GM18520 (cell line): ENCODE data around the gene RPH3AL.
"Not testable (repeated sequence)": the region's sequence is repeated elsewhere in the genome, so short reads cannot be mapped to it uniquely, and the experiment has no call there.

Experiments
- ATAC-seq: cut with Tn5 transposase; IDR thresholded peaks from one replicate; pipeline ENCODE4 v1.9.1; 2021; ENCODE audit not compliant: unreplicated experiment

The RPH3AL gene

DNA sequence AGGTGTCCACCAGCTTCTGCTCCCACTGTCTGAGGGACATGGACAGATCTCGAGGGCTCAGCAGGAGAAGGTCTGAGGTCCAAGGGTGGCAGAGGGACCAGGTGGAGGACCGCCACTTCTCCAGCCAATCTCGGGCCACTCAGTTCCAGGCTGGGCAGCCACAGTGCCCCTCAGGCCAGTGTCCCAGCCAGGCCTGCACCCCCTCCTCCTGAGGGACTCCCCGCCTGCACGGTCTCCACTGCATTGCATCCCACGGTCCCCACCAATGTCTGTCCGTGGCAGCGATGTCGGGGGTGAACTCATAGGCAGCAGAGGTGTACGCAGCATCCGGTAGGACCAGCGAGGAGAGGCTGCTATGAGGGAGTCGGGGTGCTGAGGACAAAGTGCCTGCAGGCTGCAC is 107.0 kb downstream of the RPH3AL start:
- ATAC-seq = no peak

DNA sequence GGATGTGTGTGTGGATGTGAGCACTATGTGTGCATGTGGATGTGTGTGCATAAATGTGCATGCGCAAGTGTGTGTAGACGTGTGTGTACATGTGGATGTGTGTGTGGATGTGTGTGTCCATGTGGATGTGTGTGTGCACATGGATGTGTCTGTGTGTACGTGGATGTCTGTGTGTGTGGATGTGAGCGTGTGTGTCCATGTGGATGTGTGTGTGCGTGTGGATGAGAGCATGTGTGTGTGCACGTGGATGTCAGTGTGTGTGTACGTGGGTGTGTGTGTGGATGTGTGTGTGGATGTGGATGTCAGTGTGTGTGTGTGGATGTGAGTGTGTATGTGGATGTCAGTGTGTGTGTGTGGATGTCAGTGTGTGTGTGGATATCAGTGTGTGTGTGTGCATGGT is 107.6 kb downstream of the RPH3AL start:
- no peak for ATAC-seq

DNA sequence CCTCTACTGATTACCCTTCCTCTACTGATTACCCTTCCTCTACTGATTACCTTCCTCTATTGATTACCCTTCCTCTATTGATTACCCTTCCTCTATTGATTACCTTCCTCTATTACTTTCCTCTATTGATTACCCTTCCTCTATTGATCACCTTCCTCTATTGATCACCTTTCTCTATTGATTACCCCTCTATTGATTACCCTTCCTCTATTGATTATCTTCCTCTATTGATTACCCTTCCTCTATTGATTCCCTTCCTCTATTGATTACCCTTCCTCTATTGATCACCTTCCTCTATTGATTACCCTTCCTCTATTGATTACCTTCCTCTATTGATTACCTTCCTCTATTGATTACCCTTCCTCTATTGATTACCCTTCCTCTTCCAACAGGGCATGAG is 108.7 kb downstream of the RPH3AL start:
- not testable (repeated sequence) for ATAC-seq

DNA sequence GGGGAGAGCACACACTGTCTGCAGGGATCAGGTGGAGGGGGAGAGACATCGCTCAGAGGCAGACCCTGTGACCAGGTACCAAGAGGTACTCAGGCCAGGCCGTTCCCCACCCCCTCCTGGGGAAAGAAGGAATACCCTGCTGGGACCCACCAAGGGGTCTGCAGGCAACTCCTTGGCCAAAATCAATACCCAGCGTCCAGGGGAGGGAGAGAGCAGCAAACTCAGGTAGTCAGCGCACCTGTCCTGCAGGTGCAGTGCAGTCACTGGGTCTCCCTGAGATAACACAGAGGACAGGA is 113.7 kb downstream of the RPH3AL start:
- no peak for ATAC-seq

DNA sequence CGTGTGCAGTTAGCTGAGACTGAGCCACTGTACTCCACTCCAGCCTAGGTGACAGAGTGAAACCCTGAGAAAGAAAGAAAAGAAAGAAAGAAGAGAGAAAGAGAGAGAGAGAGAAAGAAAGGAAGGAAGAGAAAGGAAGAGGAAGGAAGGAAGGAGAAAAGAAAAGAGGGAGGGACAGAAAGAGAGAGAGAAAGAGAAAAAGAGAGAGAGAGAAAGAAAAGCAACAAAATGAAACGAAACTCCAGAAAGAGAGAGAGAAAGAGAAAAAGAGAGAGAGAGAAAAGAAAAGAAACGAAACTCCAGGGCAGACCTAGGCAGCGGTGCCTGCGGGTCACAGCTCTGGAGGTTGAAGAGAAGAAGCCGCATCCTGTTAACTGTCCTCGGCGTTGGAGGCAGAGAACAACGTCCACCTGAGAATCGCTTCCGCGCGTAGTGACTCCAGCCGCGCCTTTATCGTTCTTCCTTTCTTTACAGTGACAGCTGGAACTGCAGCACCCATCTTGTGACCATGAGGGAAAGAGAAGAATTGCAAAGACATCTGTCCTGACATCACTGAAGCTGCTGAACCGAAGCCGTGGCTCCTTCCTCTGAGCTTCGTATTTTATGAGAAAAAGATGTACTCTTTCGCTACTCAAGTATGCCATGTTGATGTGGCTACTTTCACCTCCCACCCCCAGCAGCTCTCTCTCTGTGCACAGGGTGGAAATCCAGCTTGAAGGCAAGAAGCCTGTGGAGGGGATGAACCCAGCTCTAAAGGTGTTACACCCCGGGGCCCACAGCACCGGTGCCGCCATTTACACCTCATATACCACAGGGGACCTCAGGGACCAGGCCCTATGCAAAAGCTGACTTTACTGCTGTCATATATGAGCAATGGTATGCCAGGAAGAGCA is 114.3 kb downstream of the RPH3AL start:
- ATAC-seq = no peak

DNA sequence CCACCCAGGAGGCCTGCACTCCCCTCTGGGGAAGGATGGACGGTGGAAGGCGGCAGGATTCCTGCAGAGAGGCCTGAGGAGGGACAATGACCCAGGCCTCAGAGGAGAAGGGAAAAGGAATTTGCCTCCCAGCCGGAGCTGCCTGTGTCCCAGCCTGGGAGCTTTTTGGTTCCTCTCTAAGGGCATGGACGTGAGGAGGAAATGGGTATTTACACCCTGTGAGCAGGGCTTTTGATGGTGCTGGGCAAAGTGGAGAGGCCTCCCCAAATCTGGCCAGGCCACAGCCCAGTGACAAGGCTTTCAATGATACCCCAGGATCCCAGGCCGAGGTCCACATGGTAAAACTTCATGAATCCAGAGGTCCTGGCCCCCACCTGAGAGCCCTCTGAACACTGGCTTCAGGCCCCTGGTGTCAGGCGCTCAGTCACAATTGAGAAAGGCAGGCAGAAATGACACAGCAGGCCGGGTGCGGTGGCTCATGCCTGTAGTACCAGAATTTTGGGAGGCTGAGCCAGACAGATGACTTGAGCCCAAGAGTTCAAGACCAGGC is 115.1 kb downstream of the RPH3AL start:
- no peak for ATAC-seq

DNA sequence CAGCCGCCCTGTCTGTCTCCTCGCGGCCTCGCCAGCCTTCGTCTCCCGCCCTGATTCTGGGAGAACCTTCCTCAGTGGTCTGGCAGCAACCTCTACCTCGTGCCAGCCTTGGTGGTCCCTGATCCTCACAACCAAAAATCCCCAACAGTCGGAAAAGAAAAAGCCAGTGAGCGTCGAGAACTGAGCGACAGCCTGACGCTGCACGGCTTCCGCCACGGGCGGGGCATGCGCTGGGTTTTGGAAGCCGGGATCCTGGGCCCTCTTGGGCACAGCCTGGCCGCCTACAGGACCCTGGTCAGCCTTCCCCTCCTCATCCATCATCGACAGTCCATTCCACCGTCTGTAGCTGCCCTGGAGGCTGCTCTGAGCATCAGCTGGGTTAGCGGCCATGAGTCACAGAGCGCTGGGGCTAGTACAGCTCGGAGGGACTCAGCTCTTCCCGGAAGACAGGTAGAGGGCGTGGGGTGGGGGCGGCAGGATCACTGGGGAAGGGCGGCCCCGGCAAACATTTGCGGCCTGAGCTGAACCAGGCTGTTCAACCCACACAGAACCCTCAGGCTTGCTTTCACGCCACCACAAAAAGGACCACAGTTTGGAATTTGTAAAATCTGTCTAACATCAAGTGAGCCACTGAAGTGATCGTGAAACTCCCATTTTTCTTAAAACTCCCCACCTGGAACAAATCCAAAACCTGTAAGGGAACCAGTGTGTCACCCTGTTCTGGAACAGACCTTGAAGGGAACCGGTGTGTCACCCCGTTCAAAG is 115.8 kb downstream of the RPH3AL start:
- ATAC-seq = no peak

DNA sequence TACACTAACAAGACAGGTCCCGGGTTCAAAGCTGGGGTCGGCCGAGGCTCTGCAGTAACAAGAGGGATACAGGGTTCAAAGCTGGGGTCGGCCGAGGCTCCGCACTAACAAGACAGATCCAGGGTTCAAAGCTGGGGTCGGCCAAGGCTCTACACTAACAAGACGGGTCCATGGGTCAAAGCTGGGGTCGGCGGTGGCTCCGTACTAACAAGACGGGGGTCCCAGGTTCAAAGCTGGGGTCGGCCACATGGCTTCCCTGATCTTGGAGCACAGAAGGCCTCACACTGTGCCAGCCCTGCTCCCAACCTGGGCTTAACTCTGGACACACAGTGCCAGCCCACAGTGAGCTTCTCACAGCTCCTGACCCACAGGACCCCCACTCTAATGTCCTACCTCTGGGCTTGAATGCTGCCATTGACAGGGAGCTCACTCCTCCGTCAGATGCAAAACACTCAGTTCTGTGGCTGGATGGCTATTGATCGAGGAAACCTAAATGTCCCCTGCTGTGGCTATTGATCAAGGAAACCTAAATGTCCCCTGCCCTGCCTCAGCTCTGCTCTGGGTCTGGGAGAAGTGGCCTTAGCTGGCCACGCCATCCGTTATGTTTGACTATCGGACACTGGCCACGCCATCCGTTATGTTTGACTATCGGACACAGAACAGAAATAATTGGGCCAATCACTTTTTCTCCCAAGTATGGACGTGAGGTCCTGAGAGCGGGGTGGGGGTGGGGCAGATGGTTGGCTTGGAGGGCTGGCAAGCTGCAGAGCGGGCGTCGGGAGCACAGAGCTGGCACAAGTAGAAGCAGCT is 116.6 kb downstream of the RPH3AL start:
- ATAC-seq = no peak

DNA sequence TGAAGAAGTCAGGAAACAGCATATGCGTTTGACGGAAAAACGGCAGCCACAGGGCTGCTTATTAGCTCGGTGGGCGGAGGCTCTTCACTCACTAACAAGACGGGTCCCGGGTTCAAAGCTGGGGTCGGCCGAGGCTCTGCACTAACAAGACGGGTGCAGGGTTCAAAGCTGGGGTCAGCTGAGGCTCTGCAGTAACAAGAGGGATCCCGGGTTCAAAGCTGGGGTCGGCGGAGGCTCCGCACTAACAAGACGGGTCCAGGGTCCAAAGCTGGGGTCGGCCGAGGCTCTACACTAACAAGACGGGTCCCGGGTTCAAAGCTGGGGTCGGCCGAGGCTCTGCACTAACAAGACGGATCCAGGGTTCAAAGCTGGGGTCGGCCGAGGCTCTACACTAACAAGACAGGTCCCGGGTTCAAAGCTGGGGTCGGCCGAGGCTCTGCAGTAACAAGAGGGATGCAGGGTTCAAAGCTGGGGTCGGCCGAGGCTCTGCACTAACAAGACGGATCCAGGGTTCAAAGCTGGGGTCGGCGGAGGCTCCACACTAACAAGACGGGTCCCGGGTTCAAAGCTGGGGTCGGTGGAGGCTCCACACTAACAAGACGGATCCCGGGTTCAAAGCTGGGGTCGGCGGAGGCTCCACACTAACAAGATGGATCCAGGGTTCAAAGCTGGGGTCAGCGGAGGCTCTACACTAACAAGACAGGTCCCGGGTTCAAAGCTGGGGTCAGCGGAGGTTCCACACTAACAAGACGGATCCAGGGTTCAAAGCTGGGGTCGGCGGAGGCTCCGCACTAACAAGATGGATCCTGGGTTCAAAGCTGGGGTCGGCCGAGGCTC is 117.4 kb downstream of the RPH3AL start:
- not testable (repeated sequence) for ATAC-seq

DNA sequence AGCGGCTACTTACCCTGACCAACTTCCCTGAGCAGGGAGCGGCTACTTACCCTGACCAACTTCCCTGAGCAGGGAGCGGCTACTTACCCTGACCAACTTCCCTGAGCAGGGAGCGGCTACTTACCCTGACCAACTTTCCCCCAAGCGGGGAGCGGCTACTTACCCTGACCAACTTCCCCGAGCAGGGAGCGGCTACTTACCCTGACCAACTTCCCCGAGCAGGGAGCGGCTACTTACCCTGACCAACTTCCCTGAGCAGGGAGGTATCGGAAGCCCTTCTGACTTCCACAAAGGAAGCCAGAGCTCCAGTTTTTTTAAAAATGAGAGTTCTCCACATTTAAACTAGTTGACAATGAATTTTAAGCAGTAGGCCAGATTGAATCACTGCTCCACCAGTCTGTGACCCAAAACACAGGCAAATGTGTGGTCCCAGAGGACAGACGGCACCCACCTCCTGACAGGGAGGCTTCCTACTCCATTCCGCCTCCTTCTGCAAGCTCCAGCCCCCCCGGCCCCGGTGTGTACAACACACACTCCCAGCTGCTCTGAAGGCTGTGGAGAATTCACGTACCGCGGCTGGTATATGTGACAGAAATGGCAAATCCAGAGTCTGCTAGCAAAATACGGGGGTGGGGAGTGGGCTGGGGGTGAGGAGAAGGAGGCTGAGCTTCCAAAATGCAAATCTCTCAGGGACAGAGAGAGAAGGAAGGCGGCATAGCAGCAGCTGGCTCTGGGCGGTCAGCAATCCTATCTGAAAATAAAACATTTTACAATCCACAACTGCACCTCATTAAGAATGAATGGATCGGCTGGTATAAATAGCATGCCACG is 118.2 kb downstream of the RPH3AL start:
- ATAC-seq = not testable (repeated sequence)

DNA sequence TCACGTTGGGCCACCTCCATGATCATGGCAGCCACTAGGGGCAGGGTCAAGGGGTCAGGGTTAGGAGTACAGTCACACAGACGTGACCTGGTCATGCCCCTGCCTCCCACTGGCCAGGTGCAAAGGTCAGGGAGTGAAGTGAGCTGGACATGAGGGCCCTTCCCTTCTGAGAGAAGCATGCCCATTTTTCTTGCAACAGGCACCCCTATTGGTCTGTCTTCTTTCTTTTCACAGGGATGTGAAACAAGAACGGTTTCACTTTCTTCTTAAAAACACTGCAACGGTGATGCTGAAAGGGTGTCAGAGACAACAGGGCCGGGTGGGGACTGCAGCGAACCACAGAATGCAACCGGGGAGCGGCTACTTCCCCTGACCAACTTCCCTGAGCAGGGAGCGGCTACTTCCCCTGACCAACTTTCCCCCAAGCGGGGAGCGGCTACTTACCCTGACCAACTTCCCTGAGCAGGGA is 119.1 kb downstream of the RPH3AL start:
- no peak for ATAC-seq

DNA sequence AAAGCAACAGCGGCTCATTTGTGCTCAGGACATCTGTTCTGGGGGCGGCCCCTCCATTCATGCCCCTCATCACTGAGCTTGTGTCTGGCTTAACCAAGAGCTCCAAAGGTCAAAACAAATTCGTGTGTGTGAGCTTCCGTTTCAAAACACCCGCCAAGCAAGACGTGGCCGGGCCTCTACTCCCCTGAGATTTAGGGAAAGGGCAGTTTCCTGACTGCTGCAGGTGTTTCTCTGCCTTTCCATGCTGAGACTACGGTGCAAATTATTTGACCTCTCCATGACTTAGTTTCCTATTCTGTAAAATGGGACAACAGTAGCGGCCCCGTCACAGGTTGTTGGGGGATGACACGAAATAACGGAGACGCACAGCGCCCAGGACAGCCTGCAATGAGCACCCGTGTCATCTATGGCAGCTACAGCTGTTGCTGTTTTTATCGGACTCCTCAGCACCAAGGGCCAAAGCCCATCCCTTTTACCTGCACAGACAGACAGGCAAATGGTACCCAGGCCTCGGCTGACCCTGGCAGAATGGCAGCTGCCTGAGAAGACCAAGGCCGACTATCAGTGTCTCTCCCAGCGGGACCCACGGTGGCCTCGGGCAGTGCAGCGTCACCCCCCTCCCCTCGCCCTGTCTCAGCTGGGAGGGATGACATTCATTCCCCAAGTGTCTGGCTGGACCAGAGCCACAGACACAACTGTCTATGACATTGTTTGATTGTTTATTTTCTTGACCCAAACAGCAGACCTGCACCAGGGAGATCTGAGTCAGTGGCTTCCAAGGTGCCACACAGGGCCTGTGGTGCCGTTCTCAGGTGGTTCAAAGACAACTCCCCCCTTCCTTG is 120.4 kb downstream of the RPH3AL start:
- no peak for ATAC-seq

DNA sequence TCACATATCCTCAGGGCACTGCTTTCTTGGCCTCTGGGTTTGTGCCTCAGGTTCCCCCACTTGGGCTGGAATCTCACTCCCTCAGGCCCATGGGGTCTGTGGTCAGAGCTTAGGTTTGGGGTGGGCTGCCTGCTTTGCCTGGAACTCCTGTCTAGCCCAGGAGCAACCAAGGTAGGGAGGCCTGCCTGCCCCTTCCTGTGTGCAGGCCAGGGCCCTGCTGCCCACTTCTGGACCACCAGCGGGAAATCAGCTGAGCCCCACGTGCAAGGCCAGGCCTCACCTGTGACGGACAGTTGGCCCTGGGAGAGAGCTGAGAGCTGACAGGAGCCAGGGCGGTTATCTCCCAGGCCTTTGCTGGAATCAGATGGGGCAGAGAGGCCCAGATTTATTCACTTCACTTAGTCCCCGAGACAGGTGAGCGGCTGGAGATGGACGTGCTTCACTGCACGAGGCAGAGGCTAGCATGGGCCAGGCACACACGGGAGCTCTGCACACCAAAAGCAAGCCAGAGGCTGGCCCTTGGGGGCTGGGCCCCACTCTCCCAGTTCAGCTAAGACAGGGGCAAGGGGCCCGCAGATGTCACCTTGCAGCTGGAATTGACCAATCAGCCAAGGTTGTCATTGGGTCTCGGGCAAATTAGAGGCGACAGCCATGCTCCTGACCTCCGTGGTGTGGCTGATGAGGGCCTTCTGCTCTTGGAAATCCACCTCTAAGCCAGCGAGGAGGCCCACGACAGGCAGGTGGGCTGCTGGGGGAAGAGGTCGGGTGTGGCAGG is 121.2 kb downstream of the RPH3AL start:
- ATAC-seq = no peak

DNA sequence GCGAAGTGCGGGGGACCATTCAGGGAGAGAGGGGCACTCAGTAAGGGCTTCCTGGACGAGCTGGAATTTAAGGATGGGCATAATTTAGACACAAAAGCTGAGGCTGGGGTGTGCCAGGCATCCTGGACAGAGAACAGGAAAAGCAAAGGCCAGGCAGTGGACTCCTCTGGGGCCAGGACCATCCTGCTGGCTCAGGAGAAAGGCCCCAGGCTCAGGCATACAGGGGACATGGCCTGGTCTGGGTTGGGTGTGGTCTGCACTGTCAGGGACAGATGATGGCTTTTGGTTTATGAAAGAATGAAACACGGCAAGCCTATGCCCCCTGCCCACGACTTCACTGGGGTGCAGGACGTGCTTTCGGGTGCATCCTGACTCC is 122.2 kb downstream of the RPH3AL start:
- ATAC-seq = no peak

DNA sequence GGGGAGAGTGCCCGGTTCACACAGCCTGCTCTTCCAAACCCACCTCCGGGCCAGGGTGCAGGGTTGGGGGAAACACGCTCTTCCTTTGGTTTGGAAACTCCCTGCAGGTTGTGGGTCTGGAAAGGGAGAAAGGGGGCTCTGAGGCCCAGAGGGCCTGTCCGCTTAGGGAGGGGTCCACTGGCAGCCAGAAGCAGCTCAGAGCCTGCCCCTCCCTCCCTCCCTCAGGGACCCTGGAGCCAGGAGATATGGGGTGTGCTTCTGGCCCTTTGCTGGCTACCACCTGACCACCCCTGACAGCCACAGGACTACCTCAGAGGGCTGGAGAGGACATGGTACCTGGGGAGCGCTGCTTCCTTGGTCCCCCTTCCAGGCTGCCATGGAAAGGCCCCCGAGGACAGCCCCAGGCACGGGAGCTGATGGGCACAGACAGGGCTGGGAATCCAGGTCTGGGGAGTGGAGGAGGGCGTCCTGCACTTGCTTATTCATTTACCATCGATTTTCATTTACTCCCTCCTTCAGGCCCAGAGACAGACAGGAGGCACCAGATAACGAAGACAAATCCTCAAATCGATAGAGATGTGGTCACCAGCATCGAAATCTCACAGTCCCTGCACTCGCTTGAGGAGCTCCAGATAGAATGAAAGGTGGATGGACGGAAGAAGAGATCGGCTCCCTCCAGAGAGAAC is 122.8 kb downstream of the RPH3AL start:
- no peak for ATAC-seq

DNA sequence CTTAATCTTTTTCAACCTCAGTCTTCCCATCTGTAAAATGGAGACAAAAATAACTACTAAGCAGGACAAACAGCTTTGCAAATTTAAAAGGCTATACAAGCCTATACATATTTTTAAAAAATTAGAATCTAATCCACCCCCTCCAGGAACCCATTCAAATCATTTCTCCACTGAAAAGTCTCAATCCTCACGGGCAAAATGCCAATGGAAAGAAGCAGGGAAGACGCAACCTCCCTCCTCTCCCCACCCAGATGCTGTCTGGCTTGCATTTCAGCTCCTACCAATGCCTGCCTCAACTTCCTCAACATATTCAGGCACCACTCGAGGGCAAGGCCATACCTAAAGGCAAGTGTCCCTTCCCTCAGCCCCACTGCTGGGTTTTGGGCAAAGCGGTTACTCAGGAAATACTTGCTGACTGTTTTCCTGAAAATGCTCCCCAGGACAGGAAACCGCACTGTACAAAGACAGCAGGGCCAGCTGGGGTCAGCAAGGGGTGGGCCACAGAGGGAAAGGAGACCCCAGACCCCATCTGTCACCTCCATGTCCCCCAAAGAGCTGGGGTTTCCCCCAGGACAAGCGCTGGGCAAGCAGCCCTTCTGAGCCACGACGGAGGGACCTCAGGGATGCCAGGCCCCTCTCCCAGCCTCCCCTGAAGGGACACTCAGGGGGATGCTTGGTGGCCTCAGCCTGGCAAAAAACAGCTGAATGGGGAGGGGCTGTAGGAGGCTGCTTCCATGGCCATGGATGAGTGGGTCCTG is 123.5 kb downstream of the RPH3AL start:
- no peak for ATAC-seq
